H1 (cell line): Measurements from ENCODE around the gene PPP1R15B.

Source experiments
- CTCF ChIP-seq, 3 experiments: IDR thresholded peaks; 1 replicate in 2 of 3; 2 replicates in 1 of 3; pipeline versions ENCODE4 v1.5.1 to v1.6.1; 2011; ENCODE audit warnings: low read length in 3 of 3, mild to moderate bottlenecking in 3 of 3, inconsistent platforms in 2 of 3, low read depth in 1 of 3, moderate library complexity in 1 of 3; ENCODE audit not compliant: insufficient read depth in 1 of 3; ENCODE audit errors: control extremely low read depth in 1 of 3
- JUND ChIP-seq: IDR thresholded peaks from 2 replicates; pipeline ENCODE4 v1.6.1; 2011; ENCODE audit warnings: mild to moderate bottlenecking, improper control_type of control experiment, low read length
- PHF8 ChIP-seq: fragments of 200-600 bp; sonication (generic); conservative IDR thresholded peaks from 2 replicates; pipeline ENCODE4 v1.7.1; 2012; ENCODE audit warnings: low read depth, mild to moderate bottlenecking, inconsistent platforms, low read length, moderate library complexity

GRCh38 chr1:204455063-204455830 lies 43.6 kb upstream of the PPP1R15B start:
- no peak for TF ChIP-seq CTCF (IDR thresholded peaks at IDR 0.05; ENCODE audit: control extremely low read depth in 1 of 3, insufficient read depth in 1 of 3, low read depth in 1 of 3, low read length in 3 of 3)
- no peak for TF ChIP-seq PHF8
- no peak for TF ChIP-seq JUND
